Osteoblast (primary cell): ENCODE results near the gene OPA3. TPM values are rescaled to one million over a fixed set of nuclear protein-coding genes. Genes with fewer than 3 reads are reported as not detected.

Source experiments
- DNase-seq: peaks from one replicate; pipeline ENCODE4 v3.0.0; 2011; ENCODE audit warnings: low spot score, mixed read lengths; ENCODE audit not compliant: insufficient read length; ENCODE audit errors: missing footprints
- H2AFZ ChIP-seq: 2 replicates; pipeline ENCODE4 v1.6.0; 2011; ENCODE audit warnings: mild to moderate bottlenecking, low read length
- H3K27ac ChIP-seq: 2 replicates; pipeline ENCODE4 v1.5.1; 2011; ENCODE audit warnings: mild to moderate bottlenecking, low read depth, low read length, moderate library complexity
- H3K27me3 ChIP-seq: 2 replicates; pipeline ENCODE4 v1.6.0; 2012; ENCODE audit warnings: mild to moderate bottlenecking, control low read depth, inconsistent platforms, low read length, moderate library complexity; ENCODE audit not compliant: insufficient read depth
- H3K36me3 ChIP-seq: 2 replicates; pipeline ENCODE4 v1.5.1; 2011; ENCODE audit warnings: mild to moderate bottlenecking, low read length, control low read depth, moderate library complexity; ENCODE audit not compliant: insufficient read depth
- H3K4me1 ChIP-seq: 2 replicates; pipeline ENCODE4 v1.5.1; 2011; ENCODE audit warnings: mild to moderate bottlenecking, low read length, control low read depth, moderate library complexity; ENCODE audit not compliant: insufficient read depth
- H3K4me2 ChIP-seq: 2 replicates; pipeline ENCODE4 v1.6.0; 2011; ENCODE audit warnings: mild to moderate bottlenecking, low read length; ENCODE audit not compliant: insufficient read depth
- H3K4me3 ChIP-seq: fragments of 200-600 bp; sonication (generic); 3 replicates; pipeline ENCODE4 v1.5.1; 2012; ENCODE audit warnings: mild to moderate bottlenecking, low read length, inconsistent platforms; ENCODE audit not compliant: insufficient read depth
- H3K79me2 ChIP-seq: 2 replicates; pipeline ENCODE4 v1.6.0; 2012; ENCODE audit warnings: mild to moderate bottlenecking, low read length, control low read depth, inconsistent platforms; ENCODE audit not compliant: insufficient read depth
- H3K9me3 ChIP-seq: 2 replicates; pipeline ENCODE4 v1.5.1; 2011; ENCODE audit warnings: low read depth, low read length, control low read depth
- H4K20me1 ChIP-seq: 2 replicates; pipeline ENCODE4 v1.6.0; 2012; ENCODE audit warnings: mild to moderate bottlenecking, low read length, control low read depth; ENCODE audit not compliant: insufficient read depth
- total RNA-seq: library from RNA; depleted of rRNA; stranded (reverse); fragments of >200 nt; gene quantifications from 2 replicates; pipeline ENCODE4 v1.2.3, GENCODE V29; 2012
- TF ChIP-seq, protein P1 (sequence below): IDR thresholded peaks from 2 replicates; pipeline ENCODE4 v1.5.1; 2011; ENCODE audit warnings: mild to moderate bottlenecking, low read depth, low read length, moderate library complexity; ENCODE audit errors: extremely low read depth

The OPA3 gene
- total RNA-seq, 1 donor = 7.6 TPM

DNA sequence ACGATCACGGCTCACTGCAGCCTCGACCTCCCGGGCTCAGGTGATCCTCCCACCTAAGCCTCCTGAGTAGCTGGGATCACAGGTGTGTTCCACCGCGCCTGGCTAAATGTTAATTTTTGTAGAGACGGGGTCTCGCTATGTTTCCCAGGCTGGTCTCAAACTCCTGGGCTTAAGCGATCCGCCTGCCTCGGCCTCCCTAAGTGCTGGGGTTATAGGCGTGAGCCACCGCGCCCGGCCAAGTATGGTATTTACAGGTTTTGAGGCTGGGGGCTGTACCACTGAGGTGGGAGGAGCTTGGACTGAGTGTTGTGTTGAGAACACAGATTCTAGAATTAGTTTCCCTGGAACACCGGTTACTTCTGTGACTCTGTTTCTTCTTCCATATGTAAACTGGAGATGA is 86.8 kb downstream of the OPA3 start:
- Histone ChIP-seq H4K20me1 (peaks cover 6% of the 10 kb centered on the region), H2AFZ (no peak overlapping the region), H3K27ac (no peak overlapping the region), H3K36me3 (no peaks in the 10 kb centered on the region), H3K27me3 (peaks cover 45% of the 10 kb centered on the region), H3K4me2 (no peak overlapping the region), H3K79me2 (no peaks in the 10 kb centered on the region), H3K9me3 (no peaks in the 10 kb centered on the region), H3K4me3 (no peak overlapping the region), H3K4me1 (peaks cover 11% of the 10 kb centered on the region)
- TF ChIP-seq, protein P1, sequence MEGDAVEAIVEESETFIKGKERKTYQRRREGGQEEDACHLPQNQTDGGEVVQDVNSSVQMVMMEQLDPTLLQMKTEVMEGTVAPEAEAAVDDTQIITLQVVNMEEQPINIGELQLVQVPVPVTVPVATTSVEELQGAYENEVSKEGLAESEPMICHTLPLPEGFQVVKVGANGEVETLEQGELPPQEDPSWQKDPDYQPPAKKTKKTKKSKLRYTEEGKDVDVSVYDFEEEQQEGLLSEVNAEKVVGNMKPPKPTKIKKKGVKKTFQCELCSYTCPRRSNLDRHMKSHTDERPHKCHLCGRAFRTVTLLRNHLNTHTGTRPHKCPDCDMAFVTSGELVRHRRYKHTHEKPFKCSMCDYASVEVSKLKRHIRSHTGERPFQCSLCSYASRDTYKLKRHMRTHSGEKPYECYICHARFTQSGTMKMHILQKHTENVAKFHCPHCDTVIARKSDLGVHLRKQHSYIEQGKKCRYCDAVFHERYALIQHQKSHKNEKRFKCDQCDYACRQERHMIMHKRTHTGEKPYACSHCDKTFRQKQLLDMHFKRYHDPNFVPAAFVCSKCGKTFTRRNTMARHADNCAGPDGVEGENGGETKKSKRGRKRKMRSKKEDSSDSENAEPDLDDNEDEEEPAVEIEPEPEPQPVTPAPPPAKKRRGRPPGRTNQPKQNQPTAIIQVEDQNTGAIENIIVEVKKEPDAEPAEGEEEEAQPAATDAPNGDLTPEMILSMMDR = no peak
- DNase-seq = no peak

- no peak overlapping the region for H2AFZ ChIP-seq
- H3K4me1 ChIP-seq = peaks cover 14% of the 10 kb centered on the region
- peaks cover 41% of the 10 kb centered on the region for H3K27me3 ChIP-seq
- peak; percentile 91 for DNase-seq
- peaks cover 6% of the 10 kb centered on the region for H4K20me1 ChIP-seq
- no peaks in the 10 kb centered on the region for H3K36me3 ChIP-seq
- no peaks in the 10 kb centered on the region for H3K79me2 ChIP-seq
- TF ChIP-seq, protein P1 = no peak
- H3K27ac ChIP-seq = no peak overlapping the region
- H3K9me3 ChIP-seq = no peaks in the 10 kb centered on the region
- H3K4me3 ChIP-seq = peak overlapping the region; percentile 72
- H3K4me2 ChIP-seq = peak overlapping the region; percentile 89
Measured at GRCh38 chr19:45496349-45496953, 88.2 kb downstream of the OPA3 start.

DNA sequence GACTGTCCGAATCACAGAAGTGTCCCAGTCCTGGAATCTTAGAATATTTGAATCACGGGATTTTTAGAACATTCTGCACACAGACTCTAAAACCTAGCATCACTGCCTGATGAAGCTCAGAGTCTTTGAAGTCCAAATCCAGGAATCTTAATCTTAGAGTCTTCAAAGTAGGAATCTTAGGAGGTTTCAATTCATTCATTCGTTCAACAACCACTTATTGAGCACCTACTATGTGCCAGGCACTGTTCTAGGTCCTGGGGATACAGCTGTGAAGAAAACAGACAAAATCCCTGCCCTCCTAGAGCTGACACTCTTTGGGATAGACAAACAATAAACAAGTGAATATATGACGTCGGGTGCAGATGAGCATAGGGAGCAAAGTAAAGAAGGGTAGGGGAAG is 89.4 kb downstream of the OPA3 start:
- Histone ChIP-seq H3K4me2 (no peak overlapping the region), H3K27me3 (peaks cover 41% of the 10 kb centered on the region), H3K9me3 (no peaks in the 10 kb centered on the region), H3K36me3 (no peaks in the 10 kb centered on the region), H3K79me2 (no peaks in the 10 kb centered on the region), H3K27ac (no peak overlapping the region), H3K4me3 (no peak overlapping the region), H3K4me1 (peaks cover 14% of the 10 kb centered on the region), H2AFZ (no peak overlapping the region), H4K20me1 (peaks cover 6% of the 10 kb centered on the region)
- DNase-seq = peak; percentile 71
- TF ChIP-seq, protein P1 = no peak

- no peak overlapping the region for H3K4me2 ChIP-seq
- H2AFZ ChIP-seq = no peak overlapping the region
Measured at GRCh38 chr19:45494261-45494916, 90.2 kb downstream of the OPA3 start.

More at GRCh38 chr19:45494261-45494916, 90.2 kb downstream of the OPA3 start:
- Histone ChIP-seq H3K27ac (no peak overlapping the region), H3K9me3 (no peaks in the 10 kb centered on the region), H3K27me3 (peaks cover 36% of the 10 kb centered on the region), H3K4me3 (no peak overlapping the region), H3K79me2 (no peaks in the 10 kb centered on the region), H3K4me1 (peaks cover 14% of the 10 kb centered on the region), H3K36me3 (no peaks in the 10 kb centered on the region), H4K20me1 (peaks cover 6% of the 10 kb centered on the region)
- TF ChIP-seq, protein P1 = no peak
- DNase-seq = no peak
